ENCODE measurements around the gene ERAS.

The ERAS gene

DNA sequence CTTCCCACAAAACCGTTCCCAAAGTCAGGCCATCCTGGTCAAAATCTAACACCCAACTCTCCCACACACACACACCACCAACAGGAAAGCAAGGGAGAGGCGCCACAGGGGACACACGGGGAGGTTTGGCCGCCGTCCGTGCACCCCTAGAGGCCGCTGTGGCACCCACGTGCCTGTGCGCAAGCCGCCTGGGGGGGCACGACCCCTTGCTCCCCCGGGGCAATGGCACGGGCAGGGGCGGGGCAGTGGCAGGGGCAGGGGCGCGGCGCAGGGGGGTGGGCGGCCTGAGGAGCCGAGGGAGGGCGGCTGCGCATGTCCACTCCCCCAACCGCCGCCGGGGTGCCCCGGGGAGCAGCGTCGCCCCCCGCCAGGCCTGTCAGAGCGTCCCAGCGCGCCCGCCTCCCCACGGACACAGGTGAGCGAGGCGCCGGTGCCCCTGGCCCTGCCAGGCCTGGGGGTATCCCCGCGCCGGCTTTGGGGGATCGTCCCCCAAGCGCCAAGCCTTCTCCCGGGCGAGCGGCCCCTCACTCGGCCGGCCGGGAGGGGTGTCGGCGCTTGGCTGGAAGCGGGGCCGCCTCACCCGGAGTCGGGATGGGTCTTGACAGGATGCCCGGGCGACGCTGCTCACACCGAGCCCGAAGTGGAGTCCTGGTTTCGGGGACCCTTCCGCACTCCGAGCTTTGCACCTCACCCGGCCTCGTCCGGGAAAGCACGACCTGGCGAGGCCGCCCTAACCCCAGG, at the start of gene ERAS:
Gene ERAS, plus strand, starts transcription at position 379 of the 741 bp plus-strand sequence. CDS start 2,611 bp downstream, outside the sequence.
- no peak for DNase-seq (ENCODE audit: low read depth, low spot score)

- no peak for DNase-seq (ENCODE audit: low read depth, low spot score)
These were observed 49.4 kb upstream of the ERAS start for GRCh38 chrX:48776818-48777439.

GRCh38 chrX:48779399-48779798, 46.9 kb upstream of the ERAS start:
- DNase-seq (ENCODE audit: low read depth, low spot score) = no peak

GRCh38 chrX:48781705-48782104, 44.6 kb upstream of the ERAS start:
- DNase-seq (ENCODE audit: low read depth, low spot score) = no peak

GRCh38 chrX:48782216-48782615, 44.1 kb upstream of the ERAS start:
- no peak for DNase-seq (ENCODE audit: low read depth, low spot score)

DNA sequence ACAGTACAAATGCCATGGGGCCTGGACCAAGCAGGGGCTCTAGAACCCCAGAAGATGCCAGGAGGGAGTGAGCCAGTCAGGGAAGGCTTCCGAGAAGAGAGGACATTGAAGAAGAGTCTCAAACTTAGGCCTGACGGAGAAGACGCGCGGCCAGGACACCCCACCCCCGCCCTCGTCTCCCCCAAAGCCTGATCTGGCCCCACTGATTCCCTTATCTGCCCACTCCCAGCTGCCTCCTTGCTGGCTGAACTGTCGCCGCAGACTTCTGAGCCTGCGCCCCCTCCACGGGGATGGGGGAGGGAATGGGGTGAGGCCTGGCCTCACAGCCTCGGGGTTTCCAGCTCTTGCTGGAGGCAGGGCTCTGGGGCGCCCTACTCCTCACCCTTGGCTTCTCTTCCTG, 43.5 kb upstream of the ERAS start:
- no peak for DNase-seq (ENCODE audit: low read depth, low spot score)

DNA sequence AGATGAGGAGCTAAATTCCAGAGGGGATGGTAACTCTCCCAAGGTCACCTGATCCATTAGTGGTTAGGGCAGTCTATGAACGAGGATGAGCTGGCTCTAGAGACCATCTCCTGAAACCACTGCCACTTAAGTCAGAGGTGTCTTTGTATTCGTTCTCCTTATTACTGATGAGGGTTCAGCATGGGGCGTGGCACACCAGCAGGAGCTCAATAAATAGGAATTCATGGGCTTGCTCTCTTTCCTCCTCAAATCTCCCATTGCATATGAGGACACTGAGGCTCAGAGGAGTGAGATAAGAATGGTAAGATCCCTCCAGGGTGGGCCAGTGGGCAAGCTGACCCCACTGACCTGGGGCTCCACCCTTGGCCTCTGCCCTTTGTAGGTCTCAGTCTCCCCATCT, 41.6 kb upstream of the ERAS start:
- no peak for DNase-seq (ENCODE audit: low read depth, low spot score)

DNA sequence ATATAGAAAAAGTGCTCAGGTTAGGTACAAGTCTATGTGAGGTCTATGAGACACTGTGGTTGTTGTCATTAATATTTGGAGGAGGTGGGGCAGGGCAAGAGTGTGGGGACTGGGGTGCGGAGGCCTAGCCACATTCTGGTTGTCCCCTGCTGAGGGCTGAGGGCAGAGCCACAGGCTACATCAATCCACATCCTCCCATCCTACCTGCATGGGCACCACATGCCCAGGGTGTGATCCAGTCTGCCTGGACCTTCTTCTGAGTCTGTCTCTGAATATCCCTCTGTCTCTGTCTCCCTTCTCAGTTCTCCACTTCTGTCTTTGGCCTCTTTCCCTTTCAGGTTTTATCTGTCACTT, 41.1 kb upstream of the ERAS start:
- DNase-seq (ENCODE audit: low read depth, low spot score) = no peak

GRCh38 chrX:48785540-48786214, 40.6 kb upstream of the ERAS start:
- DNase-seq (ENCODE audit: low read depth, low spot score) = no peak

DNA sequence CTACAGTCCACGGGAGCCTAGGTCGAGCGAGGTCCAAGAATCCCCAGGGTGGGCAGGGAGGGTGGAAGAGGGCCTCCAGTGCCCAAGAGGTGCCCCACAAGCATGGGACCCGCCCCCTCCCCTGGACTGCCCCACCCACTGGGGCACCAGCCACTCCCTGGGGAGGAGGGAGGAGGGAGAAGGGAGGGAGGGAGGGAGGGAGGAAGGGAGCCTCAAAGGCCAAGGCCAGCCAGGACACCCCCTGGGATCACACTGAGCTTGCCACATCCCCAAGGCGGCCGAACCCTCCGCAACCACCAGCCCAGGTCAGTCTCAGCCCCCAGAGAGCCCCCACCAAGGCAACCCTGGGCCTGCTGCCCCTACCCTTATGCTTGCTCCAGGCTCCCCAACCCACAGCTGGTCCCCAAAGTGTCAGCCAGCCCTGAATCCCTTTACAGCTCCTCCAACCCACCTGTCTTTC, 39.9 kb upstream of the ERAS start, which contains the start of gene GATA1:
Gene GATA1, plus strand, starts transcription at position 250 of the 460 bp plus-strand sequence. CDS start 4,520 bp downstream, outside the sequence.
- DNase-seq (ENCODE audit: low read depth, low spot score) = no peak

GRCh38 chrX:48786825-48787504, 39.3 kb upstream of the ERAS start:
- no peak for DNase-seq (ENCODE audit: low read depth, low spot score)

- no peak for DNase-seq (ENCODE audit: low read depth, low spot score)
These were observed 38.5 kb upstream of the ERAS start for GRCh38 chrX:48787505-48788443.

DNA sequence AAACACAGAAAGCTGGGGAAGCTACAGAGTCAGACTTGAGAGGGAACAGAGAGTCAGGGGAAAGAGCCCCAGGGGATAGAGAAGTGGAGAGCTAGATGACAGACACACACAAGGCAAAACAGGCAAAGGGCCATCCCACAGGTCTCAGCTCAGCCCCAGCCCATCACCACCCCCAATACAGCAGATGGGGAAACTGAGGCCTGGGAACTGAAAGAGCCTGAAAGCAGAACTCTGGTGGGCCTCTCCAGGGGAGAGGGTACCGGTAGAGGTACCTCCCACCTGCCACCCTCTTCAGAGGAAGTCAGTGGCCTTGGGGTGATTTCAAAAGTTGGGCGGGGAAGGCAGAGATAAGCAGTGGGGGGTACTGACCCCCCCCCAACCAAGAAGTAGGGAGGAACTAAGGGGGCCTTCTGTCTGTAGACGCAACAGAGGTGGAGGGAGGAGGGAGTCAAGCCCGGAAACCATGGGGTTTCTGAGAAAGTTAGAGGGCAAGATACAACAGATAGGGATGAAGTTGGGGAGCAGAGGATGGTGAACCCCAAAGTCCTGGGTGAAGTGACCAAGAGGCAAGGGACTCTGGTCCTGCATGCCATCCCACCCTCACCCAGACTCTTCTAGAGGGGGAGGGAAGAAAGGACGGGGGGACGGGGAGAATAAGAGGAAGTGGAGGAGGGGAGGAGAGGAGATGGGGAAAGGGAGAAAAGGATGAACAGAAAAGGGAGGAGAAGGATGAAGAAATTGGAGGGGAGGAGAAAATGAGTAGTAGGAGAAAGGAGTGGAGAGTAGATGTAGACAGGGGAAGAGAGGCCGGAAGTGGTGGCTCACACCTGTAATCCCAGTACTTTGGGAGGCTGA, 36.7 kb upstream of the ERAS start:
- no peak for DNase-seq (ENCODE audit: low read depth, low spot score)

DNA sequence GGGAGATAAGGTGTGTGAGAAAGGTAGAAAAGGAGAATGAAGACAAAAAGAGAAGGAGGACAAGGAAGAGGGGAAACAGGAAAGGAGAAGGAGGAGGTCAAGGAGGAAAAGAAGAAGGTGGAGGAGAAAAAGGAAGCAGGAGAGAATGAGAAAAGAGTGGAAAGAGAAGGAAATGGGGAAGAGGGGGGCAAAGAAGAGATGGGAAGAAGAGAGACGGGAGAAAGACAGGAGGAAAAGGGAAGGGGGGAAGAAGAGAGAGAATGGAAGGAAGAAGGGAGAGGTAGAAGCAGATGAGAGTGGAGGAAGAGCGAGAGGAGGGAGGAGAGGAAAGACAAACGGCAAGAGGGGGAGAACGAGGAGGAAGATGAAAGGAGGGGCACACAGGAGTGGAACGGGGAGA, 35.8 kb upstream of the ERAS start:
- no peak for DNase-seq (ENCODE audit: low read depth, low spot score)

DNA sequence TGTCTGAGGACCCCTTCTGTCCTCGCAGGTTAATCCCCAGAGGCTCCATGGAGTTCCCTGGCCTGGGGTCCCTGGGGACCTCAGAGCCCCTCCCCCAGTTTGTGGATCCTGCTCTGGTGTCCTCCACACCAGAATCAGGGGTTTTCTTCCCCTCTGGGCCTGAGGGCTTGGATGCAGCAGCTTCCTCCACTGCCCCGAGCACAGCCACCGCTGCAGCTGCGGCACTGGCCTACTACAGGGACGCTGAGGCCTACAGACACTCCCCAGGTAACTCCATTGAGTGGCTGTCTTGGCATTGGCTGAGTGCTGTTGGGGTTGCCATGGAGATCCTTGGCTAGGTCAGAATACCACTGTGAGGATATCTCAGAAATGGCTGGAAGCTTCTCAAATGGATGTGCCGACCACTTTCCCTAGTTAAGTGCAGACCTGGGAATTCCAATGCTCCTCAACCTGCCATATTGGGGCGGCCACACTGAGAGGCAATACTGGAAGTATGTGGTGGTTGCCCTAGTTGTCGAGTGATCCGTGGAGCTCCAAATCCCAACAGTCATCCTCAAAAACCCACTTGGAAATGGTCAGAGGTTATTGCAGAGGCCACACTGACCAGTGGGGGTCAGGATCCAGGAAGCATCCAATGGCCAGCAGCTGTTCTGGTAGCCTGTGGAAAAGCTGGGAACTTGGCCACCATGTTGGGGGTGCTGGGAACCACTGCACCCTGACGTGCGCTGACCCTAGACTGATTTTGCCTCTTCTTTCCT, 35.1 kb upstream of the ERAS start:
- DNase-seq (ENCODE audit: low read depth, low spot score) = no peak

DNA sequence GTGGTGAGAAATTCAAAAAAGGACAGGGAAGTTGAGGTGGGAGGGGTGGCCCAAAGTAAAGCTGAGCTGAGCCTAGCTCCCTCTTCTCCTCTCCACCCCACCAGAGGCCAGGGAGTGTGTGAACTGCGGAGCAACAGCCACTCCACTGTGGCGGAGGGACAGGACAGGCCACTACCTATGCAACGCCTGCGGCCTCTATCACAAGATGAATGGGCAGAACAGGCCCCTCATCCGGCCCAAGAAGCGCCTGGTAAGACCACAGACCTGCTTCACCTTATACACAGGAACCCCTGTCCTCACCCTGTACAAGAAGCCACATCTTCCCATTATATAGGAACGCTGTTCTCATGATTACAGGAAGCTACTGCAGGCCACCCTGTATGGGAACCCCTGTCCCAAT, 34.1 kb upstream of the ERAS start:
- no peak for DNase-seq (ENCODE audit: low read depth, low spot score)

DNA sequence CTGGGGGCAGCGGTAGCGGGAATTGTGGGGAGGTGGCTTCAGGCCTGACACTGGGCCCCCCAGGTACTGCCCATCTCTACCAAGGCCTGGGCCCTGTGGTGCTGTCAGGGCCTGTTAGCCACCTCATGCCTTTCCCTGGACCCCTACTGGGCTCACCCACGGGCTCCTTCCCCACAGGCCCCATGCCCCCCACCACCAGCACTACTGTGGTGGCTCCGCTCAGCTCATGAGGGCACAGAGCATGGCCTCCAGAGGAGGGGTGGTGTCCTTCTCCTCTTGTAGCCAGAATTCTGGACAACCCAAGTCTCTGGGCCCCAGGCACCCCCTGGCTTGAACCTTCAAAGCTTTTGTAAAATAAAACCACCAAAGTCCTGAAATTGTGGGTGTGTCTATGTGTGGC, 32.4 kb upstream of the ERAS start:
- DNase-seq (ENCODE audit: low read depth, low spot score) = no peak

DNA sequence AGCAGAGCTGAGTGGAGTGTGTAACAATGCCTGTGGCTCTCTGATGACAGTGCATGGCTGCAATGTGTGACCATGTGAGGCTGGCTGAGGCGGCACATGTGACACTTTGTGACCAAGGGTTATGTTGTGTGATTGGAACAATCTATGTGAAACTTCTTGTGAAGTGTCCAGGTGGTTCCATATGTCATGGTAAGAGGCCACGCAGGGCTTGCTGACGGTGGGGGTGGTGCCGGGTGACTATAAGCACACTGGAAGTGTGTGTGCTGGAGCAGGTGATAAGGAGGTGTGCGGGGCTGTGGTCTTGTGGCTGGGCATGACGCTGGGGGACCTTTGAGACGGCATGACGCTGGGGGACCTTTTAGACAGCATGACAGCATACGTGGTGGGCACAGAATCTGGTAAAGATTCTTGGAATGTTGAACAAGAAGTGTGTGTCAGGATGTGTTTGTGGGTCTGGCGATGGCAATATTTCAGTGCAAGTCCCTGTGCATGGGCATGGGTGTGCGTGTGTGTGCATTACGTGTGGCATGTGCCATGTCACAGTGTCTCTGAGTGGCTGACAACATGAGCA, 31.9 kb upstream of the ERAS start:
- DNase-seq (ENCODE audit: low read depth, low spot score) = no peak

GRCh38 chrX:48794911-48795515, 31.3 kb upstream of the ERAS start:
- DNase-seq (ENCODE audit: low read depth, low spot score) = peak; percentile 77

All from astrocyte of the hippocampus (primary cell).